ENCODE results near the gene HRK. TPM values are rescaled to one million over a fixed set of nuclear protein-coding genes. Genes with fewer than 3 reads are reported as not detected.

HRK gene
- total RNA-seq, 2 donors from 2014 or later, result 0.73 to 1.1 TPM

GRCh38 chr12:116906285-116906684, 25.0 kb upstream of the HRK start:
- intact Hi-C loops (cut with DNase I, micrococcal nuclease), result no loop called here
- DNase-seq, result no peak
- no peak for ATAC-seq

GRCh38 chr12:116903818-116904217, 22.6 kb upstream of the HRK start:
- intact Hi-C loops (cut with DNase I, micrococcal nuclease), result no loop called here
- DNase-seq, result no peak
- no peak for ATAC-seq

- DNase-seq, result no peak
- no peak for ATAC-seq
- intact Hi-C loops (cut with DNase I, micrococcal nuclease), result no loop called here
Observed at GRCh38 chr12:116901612-116902011, 20.4 kb upstream of the HRK start.

GRCh38 chr12:116898669-116899068, 17.4 kb upstream of the HRK start:
- ATAC-seq (no peak), DNase-seq (no peak)
- intact Hi-C loops (cut with DNase I, micrococcal nuclease), result no loop called here

GRCh38 chr12:116897476-116897875, 16.2 kb upstream of the HRK start:
- intact Hi-C loops (cut with DNase I, micrococcal nuclease), result no loop called here
- no peak for ATAC-seq
- no peak for DNase-seq

- intact Hi-C loops (cut with DNase I, micrococcal nuclease), result no loop called here
- DNase-seq (no peak), ATAC-seq (no peak)
Observed at GRCh38 chr12:116896411-116896924, 15.2 kb upstream of the HRK start.

GRCh38 chr12:116894913-116895312, 13.7 kb upstream of the HRK start:
- intact Hi-C loops (cut with DNase I, micrococcal nuclease), result no loop called here
- DNase-seq (no peak), ATAC-seq (no peak)

- DNase-seq (no peak), ATAC-seq (no peak)
- intact Hi-C loops (cut with DNase I, micrococcal nuclease), result no loop called here
Observed at GRCh38 chr12:116892349-116893140, 11.3 kb upstream of the HRK start.

GRCh38 chr12:116891019-116891418, 9.8 kb upstream of the HRK start:
- ATAC-seq, result no peak
- intact Hi-C loops (cut with DNase I, micrococcal nuclease), result no loop called here

GRCh38 chr12:116890330-116890729, 9.1 kb upstream of the HRK start:
- ATAC-seq (no peak), DNase-seq (no peak)
- intact Hi-C loops (cut with DNase I, micrococcal nuclease), result no loop called here

More at GRCh38 chr12:116891019-116891418, 9.8 kb upstream of the HRK start:
- no peak for DNase-seq

- ATAC-seq, result peak; percentile 67
- intact Hi-C loops (cut with DNase I, micrococcal nuclease), result no loop called here
- no peak for DNase-seq
Observed at GRCh38 chr12:116887897-116888296, 6.7 kb upstream of the HRK start.

GRCh38 chr12:116887244-116887643, 6.0 kb upstream of the HRK start:
- ATAC-seq (no peak), DNase-seq (no peak)
- intact Hi-C loops (cut with DNase I, micrococcal nuclease), result no loop called here

- intact Hi-C loops (cut with DNase I, micrococcal nuclease), result no loop called here
- ATAC-seq (no peak), DNase-seq (no peak)
Observed at GRCh38 chr12:116885491-116885890, 4.2 kb upstream of the HRK start.

GRCh38 chr12:116884871-116885270, 3.6 kb upstream of the HRK start:
- ATAC-seq (no peak), DNase-seq (no peak)
- intact Hi-C loops (cut with DNase I, micrococcal nuclease), result no loop called here

- ATAC-seq (no peak), DNase-seq (no peak)
- intact Hi-C loops (cut with DNase I, micrococcal nuclease), result no loop called here
Observed at GRCh38 chr12:116882742-116883141, 1.5 kb upstream of the HRK start.

- ATAC-seq (no peak), DNase-seq (no peak)
- intact Hi-C loops (cut with DNase I, micrococcal nuclease), result no loop called here
Observed at GRCh38 chr12:116881877-116882507, 751 bp upstream of the HRK start.

- intact Hi-C loops (cut with DNase I, micrococcal nuclease), result no loop called here
- ATAC-seq (peak; percentile 70), DNase-seq (peak in 1 of 2 donors; percentile 62)
Observed at GRCh38 chr12:116880817-116881324, 370 bp downstream of the HRK start.

GRCh38 chr12:116880213-116880816, 926 bp downstream of the HRK start:
- intact Hi-C loops (cut with DNase I, micrococcal nuclease), result no loop called here
- no peak for ATAC-seq
- DNase-seq, result no peak

GRCh38 chr12:116879509-116880212, 1.6 kb downstream of the HRK start:
- peak in 1 of 2 donors; percentile 36 for DNase-seq
- intact Hi-C loops (cut with DNase I, micrococcal nuclease), result no loop called here

More at GRCh38 chr12:116879509-116880212, 1.6 kb downstream of the HRK start:
- peak; percentile 31 for ATAC-seq

All from left colon (tissue), 2 donors.